T-helper 22 cell (primary cell): ENCODE results near the gene GNAQ.
A peak's percentile ranks its signal among the peaks of the same experiment; 100 is the strongest.

Experiments
- DNase-seq: peaks from one replicate; pipeline ENCODE4 v3.0.0-alpha.2; 2020; ENCODE audit warnings: low read depth

GNAQ gene

DNA sequence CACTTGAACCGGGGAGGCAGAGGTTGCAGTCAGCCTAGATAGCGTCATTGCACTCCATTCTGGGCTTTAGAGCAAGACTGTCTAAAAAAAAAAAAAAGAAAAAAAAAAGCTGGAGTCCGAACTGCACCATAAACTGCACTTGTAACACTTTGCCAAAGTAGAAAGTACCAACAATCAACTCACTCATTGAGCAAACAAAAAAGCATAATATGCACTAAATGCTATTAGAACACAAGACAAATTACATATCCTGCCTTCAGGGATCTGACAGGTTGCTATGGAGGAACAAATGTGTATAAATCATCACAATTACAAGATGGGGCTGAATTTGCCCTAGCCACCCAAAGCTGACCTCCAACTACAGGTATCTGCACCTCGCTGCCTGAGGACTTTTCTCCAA is 27.9 kb downstream of the GNAQ start:
- no peak for DNase-seq

DNA sequence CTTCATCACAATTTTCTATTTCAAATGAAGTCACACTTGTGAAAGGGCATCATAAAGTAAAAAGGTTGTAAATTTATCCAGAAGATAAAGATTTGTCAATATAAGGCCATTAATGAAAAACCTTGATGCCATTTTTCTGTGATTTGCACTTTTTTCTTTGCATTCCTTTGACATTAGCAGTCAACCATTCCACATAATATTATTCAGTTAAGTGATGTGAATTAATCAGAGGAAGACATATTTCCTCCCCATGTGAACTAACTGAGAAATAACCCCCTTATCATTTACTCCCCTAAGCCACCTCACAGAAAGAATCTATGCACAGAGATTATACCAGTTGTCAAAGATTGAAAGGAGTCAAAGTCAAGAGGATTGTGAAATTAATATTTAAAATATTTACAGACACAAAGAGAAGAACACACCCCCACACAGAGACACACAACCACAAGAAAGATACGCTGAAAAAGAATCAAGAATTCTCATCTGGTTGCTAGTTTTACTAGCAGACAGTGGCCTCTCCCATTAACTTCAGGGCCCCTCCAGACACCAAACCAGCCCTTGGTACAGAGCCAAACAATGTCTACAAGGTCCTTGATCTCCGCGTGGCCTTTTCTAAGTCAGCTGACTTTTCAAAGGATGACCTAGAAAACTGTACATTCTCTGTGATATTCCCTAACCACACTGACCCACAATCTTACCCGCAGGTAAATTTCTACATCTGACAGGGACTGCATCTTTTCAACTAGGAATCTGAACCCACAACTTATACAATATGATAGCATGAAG is 29.5 kb downstream of the GNAQ start:
- DNase-seq = no peak

DNA sequence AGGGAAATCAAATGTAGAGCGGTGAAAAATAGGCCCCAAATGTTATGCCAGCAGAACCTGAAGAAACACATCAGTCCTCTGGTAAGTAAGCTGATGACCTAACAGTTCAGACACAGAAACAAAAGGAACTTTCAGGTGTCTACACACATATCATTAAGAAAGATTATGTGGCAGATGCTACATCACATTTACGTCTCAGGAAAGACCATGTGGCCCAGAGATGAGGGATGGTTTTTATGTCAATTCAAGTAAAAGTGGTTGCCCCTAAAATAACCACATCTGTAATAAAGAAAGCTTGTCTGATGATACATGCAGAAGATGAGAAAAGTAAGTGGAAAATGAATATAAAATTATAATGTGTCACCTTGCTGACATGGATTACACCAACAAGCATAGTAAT is 31.4 kb downstream of the GNAQ start:
- no peak for DNase-seq

DNA sequence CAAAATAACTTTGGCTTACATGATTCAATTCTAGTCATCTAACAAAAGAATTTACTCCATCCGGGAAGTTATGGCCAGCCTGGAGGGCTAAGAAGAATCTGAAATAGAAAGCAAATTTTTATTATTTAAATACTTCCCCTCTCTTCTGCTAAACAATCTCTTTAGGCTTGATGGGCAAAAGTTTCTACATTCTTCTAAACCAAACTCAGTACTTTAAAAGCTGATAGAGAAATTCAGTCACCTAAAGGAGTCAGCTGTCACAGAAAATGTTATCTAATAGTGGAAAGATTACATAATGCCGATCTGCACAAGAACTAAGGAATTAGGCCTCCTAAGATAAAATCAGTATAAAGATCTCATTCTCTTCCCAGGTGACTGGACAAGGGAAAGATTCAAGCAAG is 32.4 kb downstream of the GNAQ start:
- DNase-seq = no peak

DNA sequence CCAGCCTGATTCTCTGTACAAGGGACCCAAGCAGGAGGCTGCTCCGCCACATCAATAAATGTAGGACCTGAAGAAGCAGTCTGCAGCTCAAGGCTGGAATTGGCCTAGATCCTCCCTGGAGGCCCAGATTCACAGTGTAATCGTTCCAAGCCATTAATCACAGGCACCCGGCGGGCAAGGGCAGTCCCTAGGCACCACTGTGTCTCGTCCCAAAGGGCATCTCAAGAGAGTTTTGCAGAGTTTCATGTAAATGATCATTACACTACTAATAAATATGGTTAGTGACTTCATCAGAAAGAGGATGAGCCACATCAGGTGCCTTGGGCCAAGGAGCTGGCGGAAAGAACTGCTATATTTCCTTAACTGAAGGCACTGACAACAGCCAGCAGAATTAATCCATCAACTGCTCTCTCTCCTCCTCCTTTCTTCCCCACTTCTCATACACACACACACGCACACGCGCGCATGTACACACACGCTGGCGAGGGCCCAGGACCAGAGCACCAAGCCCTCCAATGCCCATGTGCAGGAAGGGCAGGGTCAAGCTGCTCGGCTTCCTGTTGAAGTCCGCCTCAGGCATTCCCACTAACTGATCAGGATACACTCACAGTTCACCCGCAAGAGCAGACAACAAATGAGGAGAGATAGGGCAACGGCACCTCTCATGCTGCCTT is 33.9 kb downstream of the GNAQ start:
- no peak for DNase-seq

DNA sequence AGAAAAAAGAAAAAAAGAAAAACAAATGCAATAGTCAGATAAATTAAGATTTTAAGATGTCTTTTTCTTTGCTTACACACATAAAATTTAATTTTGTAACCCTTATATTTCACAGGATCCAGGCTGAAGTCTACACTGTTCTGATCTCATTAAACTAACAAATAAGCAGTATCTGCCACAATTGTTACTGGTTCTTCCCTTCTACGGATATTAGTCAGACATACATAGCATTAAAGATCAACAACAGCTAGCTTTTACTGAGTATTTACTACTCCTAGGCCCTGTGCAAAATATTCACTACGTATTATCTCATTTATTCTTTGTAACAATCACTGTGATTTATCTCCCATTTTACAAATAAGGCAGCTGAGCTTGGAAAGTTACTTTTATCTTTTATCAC is 34.9 kb downstream of the GNAQ start:
- no peak for DNase-seq

DNA sequence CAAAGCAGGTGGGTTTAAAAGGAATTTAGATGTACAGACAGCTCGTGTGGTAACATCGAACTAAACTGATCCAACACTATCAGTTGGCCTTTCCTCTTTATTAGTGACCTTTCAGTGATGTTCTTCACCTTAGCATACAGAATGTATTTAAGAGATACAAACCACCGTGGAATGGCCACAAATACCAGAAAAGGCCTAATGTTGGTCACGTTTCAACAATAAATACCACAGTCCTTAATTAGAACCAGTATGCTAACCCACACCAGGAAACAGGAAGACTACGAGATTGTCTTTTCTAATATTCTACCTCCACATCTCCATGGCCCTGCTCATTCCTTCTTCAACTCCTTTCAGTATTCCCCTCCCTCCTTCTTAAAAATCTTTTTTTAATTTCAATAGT is 40.4 kb downstream of the GNAQ start:
- DNase-seq = no peak

DNA sequence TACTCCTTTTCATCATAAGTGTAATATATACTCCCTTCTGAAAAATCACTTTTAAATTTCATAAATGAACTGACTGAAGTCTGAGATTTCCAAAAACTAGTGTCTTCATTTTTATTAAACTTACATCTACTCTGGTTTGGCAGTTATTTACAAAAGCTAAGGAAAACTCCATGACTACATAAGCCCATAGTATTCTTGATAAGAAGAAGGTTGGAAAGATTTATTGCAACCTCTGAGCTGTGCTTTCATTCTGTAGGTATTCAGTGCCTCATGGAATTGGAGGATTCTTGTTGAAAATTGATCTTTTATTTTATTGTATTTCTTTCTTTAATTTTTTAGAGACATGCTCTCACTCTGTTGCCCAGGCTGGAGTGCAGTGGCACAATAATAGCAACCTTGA is 41.7 kb downstream of the GNAQ start:
- DNase-seq = no peak

DNA sequence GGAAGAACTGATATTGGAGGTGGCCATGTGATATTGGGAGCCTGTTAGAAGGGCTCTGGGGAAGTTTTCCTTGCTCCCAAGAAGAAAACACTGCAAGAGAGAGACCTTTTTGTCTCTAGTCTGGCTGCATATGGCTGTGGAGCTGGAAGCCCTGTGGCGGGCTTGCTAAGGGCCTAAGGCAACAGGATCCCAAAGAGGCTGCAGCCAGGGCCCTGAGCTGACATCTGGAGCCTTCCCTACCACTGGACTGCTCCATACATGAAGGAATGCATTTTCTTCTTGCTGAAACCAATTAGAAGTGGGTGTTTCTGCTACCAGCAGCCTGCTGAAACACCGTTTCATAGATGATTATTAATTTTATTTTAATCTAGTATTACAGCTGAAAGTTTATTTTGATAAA is 42.2 kb downstream of the GNAQ start:
- DNase-seq = no peak

DNA sequence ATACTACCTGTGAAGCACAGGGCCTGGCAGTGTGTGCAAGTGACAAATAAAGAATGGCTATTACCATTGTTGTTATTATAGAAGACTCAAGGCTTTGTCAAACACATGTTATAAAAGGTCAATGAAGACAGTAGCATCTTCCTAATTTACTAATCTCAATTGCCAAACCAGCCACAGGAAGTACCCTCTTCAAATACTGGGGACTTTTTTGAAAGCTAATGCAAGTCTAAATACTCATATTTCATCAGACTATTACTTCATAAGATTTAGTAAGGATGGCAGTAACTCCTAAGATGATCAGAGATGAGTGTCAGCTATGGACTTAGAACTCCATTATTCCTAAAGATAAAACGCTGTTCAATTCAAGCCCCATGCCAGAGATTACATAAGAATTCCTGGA is 43.0 kb downstream of the GNAQ start:
- no peak for DNase-seq

DNA sequence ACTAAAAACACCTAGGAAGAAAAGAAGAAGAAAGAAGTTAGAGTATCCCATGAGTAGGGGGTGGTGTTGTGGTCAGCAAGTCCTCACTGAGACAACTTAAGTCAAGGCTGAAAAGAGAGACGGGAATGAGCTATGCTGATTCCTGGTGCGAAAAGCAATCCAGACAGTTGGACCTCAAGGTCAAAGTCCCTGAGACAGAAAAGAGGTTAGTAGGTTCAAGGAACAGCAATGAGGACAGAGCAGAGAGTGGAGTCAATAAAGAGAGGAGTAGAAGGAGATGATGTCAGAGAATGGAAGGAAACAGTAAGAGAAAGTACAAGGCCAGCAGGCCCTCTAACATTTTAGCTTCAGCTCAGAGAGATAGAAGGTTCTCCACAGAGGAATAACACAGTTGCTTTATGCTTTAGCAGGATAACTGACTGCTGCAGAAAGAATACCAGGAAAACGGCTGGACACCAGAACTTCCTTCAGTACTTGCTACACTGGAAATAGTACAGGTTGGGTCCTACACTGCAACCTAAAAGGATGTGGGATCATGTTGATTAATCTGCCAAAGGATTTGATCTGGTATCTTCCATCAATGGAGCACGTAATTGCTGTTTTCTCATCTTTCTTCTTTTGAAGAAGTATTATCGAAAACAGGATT is 43.6 kb downstream of the GNAQ start:
- DNase-seq = no peak

DNA sequence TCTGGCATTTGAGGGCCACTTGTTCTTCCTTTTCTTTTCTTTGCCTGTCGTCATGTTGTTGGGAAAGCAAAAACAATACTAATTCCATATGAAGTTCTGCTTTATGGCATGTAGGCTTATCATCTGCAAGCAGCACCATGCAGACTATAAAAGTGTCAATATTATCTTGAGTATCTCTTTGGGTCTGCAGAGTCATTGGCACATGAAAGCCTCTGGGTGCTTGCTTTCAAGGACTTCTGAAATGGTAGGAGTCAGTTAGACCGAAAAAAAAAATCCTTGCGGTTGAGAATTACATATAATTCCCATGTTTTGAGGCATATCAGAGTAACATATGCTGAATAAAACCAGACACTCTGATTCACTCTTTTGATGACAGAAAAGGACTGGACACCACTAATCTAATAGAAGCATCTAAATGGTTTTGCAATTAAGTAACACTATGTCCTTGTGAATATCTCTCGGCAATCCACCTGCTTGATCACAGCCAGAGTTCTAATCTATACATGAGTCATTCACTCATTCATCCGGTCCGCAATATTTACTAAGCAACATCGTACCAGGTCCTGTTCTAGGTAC is 44.4 kb downstream of the GNAQ start:
- no peak for DNase-seq

DNA sequence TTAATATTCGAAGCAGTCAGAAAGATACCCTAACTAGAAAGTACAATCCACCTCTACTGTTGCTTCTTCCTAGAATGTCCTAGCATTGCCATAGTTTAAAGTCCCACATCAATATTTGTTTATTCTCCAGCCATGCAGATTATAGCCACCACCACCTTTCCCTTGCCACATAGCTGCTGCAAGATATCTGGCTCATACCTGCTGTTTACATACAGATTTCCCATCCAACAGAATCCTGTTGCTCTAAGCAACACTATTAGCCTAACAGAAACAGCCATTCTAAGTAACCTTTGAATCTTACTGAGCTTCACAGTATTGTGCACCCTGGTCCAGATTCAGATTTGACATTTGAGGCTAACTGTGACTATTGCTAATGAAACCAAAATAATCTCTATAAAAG is 45.6 kb downstream of the GNAQ start:
- no peak for DNase-seq

DNA sequence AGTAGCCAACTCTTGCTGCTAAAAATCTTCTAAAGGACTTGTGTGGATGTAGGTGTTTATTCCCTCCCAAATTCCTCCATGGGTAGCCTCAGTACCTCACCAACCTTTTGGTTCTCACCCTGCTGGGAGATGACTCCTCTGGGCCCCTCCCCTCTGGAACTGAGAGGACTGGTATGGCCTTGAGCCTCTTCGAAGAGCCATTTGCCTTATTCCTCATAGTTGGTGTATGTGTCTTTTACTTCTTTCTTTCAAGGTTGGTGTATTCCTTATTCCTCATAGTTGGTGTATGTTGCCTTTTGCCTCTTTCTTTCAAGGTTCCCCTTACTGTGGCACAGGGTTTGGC is 48.3 kb downstream of the GNAQ start:
- no peak for DNase-seq

DNA sequence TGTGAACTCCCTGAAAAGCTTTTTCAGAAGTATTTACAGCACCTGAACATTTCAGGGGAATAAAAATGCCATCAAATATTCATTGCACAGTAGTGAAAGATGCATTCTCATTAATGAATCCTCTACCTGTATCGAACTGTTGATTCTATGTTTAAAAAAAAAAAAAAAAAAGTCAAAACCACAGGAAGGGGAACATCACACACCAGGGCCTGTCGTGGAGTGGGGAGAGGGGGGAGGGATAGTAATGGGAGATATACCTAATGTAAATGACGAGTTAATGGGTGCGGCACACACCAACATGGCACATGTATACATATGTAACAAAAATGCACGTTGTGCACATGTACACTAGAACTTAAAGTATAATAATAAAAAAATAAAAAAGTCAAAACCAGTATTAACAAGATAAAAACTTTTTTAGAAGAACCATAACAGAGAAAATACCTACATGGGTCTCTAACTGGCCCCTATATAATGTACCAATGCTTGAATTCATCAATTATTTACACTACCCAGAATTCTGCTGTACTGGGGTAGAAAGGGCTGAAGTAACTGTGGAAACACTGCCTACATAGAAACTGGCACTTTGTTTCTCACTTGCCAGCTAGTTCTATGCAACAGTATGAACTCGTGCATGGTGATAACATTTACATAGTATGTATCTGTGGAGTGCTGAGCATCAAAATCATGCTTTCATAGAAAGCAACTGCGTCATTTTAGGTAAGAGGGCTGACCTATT is 48.9 kb downstream of the GNAQ start:
- DNase-seq = no peak

DNA sequence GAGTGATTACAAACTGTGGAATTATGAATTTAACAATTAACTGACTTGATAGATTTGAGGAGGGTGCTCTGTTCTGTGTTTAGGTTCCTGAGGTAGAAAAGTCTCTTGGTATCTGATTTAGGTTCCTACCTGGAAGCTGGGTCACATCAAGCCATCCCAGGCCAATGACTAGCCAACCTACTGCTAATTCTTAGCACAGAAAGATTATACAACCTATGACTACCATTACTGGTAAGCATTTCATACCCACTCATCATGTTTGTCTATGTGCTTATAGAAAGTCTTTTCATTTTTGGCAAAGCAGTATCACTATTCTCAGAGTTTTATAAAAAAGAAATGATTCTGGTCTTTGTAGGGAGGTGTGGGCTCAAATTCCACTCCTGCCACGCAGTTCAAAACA is 49.7 kb downstream of the GNAQ start:
- no peak for DNase-seq

DNA sequence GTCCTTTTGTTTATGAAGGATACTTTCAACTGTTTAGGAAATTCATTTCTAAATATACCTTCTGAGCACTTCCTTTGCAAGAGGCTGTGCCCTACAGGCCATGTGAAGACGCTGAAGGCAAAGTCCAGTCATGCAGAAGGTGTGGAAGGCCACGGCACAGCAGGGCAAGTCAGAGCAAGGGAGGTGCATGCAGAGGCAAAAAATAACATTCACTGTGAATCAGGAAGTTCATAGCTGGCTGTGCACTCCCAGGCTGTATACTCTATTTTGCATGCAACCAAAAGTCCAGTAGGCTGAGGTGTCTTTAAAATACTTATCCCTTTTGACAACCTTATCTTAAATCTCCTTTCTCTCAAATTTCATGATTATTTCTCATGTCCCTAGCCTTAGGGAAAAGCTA is 50.3 kb downstream of the GNAQ start:
- no peak for DNase-seq

DNA sequence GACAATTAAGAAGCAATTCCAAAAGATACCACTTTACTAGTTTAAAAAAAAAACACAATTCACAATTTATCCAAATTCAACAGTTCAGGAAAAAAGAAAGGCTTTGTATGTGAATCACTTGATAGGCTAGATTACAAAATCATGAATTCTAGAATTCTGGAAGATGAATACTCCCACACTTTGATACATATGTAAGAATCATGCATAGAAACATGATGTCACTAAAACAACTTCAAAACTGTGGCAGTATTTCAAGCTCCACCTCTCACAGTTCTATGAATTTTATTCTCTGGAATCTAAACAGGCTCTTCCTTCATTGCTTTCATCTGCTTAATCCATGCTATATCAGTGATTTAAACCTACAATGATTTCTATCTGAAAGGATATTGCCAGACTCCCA is 51.0 kb downstream of the GNAQ start:
- DNase-seq = no peak

DNA sequence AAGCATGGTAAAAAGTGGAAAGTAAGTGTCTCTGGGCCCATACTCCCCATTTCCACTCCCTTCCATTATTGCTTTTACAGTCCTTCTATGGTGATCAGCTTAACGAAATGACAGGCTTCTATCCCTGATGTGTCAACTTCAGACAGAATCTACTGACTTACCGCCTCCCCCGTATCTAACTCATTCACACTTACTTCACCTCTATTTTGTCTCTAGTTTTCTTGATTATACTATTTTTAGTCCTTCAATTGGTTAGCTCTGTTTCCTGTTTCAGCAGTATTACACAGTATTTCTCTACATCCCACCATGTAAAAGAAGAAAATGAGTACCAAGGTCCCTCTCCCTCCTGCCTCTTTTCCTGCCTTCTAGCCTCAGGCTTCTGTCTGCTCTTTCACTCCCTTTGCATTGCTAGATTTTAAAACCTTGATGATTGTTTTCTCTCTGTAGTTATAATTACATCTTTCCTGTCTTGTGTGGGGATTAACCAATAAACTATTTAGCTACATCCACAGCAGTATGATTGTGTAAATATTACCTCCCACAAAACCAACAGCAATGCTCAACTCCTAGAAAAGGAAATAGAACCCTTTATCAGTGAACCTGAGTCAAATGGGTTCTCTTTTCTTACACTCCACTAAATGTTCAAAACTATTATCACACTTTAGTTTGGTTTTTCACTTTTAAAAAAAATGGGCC is 53.4 kb downstream of the GNAQ start:
- DNase-seq = no peak

DNA sequence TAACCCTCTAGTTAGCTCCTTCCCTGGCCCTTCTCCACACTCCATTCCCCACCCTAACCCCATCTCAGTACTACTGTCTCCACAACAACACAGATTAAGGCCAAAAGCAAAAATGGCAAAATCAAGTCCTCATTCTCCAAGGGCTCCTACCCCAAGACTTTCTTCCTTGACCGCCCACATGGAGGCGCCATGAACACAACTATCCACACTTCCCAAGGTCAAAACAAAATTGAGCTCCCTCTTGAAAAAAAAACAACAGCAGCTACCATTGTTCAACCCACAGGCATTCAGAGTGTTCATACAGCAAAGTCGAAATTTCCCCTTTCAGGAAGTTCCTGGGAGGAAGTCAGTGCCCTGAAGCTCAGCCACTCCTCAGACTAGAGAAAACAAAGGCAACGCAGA is 54.4 kb downstream of the GNAQ start:
- peak; percentile 7 for DNase-seq

DNA sequence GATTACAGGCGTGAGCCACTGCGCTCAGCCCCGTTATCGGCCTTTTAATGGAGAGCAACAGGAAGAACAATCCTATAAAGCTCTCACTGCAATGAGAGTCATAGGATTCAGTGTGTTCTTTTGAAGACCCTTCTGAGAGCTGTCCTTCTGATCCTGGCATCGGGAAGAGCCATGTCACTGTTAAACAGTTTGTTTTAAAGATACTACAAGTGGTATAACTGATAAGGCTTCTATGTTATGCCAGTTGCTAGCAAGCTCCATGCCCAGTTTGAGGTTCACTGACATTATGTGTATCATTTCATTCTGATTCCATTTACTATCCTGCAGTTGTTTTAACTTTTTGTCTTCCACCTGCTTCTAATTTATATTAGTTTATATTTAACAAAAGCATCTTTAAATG is 55.8 kb downstream of the GNAQ start:
- no peak for DNase-seq

DNA sequence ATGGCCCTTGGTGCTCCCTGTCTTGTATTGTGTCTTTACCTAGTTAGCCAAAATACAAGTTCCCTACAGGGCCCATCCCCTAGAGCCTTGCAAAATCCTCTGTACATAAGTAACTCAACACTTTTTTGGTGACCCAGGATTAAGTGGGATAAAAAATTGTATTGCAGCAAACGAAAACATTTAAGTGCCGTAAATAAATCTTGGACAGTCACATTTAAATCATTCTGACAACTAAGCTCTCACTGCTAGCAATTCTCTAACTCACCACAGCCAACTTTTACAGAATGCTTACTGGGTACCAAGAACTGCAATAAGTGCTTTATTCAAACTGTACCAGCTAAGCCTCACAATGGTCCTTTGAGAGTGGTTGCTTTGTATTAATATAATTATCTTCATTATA is 56.6 kb downstream of the GNAQ start:
- DNase-seq = no peak
